Hepatocyte (in vitro differentiated cells): Measurements from ENCODE around the gene RPUSD2. TPM values are rescaled to one million over a fixed set of nuclear protein-coding genes. Genes with fewer than 3 reads are reported as not detected.

Source experiments
- DNase-seq: peaks from one replicate; pipeline ENCODE4 v3.0.0-alpha.2; 2016; ENCODE audit warnings: low spot score
- H2AFZ ChIP-seq: fragments of 200-600 bp; sonication (generic); 2 replicates; pipeline ENCODE4 v1.6.0; 2016; ENCODE audit warnings: antibody characterized with exemption, mild to moderate bottlenecking
- H3K27ac ChIP-seq: fragments of 200-600 bp; sonication (generic); 2 replicates; pipeline ENCODE4 v1.5.1; 2016; ENCODE audit warnings: mild to moderate bottlenecking
- H3K27me3 ChIP-seq: fragments of 200-600 bp; sonication (generic); 2 replicates; pipeline ENCODE4 v1.6.1; 2016
- H3K36me3 ChIP-seq: fragments of 200-600 bp; sonication (generic); replicated peaks from 2 replicates; pipeline ENCODE4 v1.5.1; 2016; ENCODE audit warnings: low read depth; ENCODE audit not compliant: insufficient read depth
- H3K4me1 ChIP-seq: fragments of 200-600 bp; sonication (generic); 2 replicates; pipeline ENCODE4 v1.5.1; 2016; ENCODE audit warnings: mild to moderate bottlenecking, moderate library complexity; ENCODE audit not compliant: insufficient read depth
- H3K4me2 ChIP-seq: fragments of 200-600 bp; sonication (generic); 2 replicates; pipeline ENCODE4 v1.6.0; 2016
- H3K4me3 ChIP-seq: fragments of 200-600 bp; sonication (generic); 2 replicates; pipeline ENCODE4 v1.5.1; 2016; ENCODE audit warnings: mild to moderate bottlenecking
- H3K79me2 ChIP-seq: fragments of 200-600 bp; sonication (generic); 2 replicates; pipeline ENCODE4 v1.6.0; 2017; ENCODE audit warnings: mild to moderate bottlenecking
- H3K9me2 ChIP-seq: fragments of 200-600 bp; sonication (generic); replicated peaks from 2 replicates; pipeline ENCODE4 v1.6.0; 2017; ENCODE audit warnings: mild to moderate bottlenecking; ENCODE audit not compliant: insufficient read depth
- H3K9me3 ChIP-seq: fragments of 200-600 bp; sonication (generic); 2 replicates; pipeline ENCODE4 v1.5.1; 2016; ENCODE audit warnings: low read depth, mild to moderate bottlenecking
- H4K20me1 ChIP-seq: fragments of 200-600 bp; sonication (generic); 2 replicates; pipeline ENCODE4 v1.6.0; 2016; ENCODE audit warnings: mild to moderate bottlenecking; ENCODE audit not compliant: insufficient read depth, poor library complexity, severe bottlenecking
- CTCF ChIP-seq: fragments of 200-600 bp; sonication (generic); IDR thresholded peaks from 2 replicates; pipeline ENCODE4 v1.5.1; 2016; ENCODE audit warnings: antibody characterized with exemption, mild to moderate bottlenecking; ENCODE audit not compliant: poor library complexity
- EZH2 ChIP-seq: fragments of 200-600 bp; sonication (generic); IDR thresholded peaks from 2 replicates; pipeline ENCODE4 v1.6.1; 2016; ENCODE audit warnings: antibody characterized with exemption, mild to moderate bottlenecking, borderline replicate concordance
- EZH2phosphoT487 ChIP-seq: fragments of 200-600 bp; sonication (generic); IDR thresholded peaks from one replicate; pipeline ENCODE4 v1.6.1; 2018; ENCODE audit warnings: antibody characterized with exemption, mild to moderate bottlenecking, low read depth, moderate library complexity; ENCODE audit not compliant: unreplicated experiment, severe bottlenecking
- WGBS: methylation state at CpG from one replicate; pipeline ENCODE4 v1.1.6; 2016; ENCODE audit warnings: low lambda C conversion rate; ENCODE audit errors: missing lambda C conversion rate; 5-methylcytosine and 5-hydroxymethylcytosine counted together
- polyA plus RNA-seq: library from polyadenylated mRNA; unstranded; fragments of >200 nt; fragmentation: Nextera tagmentation; extraction: Ambion mirVana; gene quantifications from 2 replicates; pipeline ENCODE4 v1.2.1, GENCODE V29; 2016
- total RNA-seq: library from RNA; depleted of rRNA; stranded (reverse); fragments of >200 nt; gene quantifications from 2 replicates; pipeline ENCODE4 v1.2.3, GENCODE V29; 2014

Gene RPUSD2
- total and polyA plus RNA-seq, 2 experiments from 2014 or later: 8.6 to 11.5 TPM

GRCh38 chr15:40600956-40601355, 31.9 kb downstream of the RPUSD2 start:
- no peak for DNase-seq
- no peaks in the 10 kb centered on the region for H4K20me1 ChIP-seq
- no peak overlapping the region for H2AFZ ChIP-seq
- no peak for TF ChIP-seq EZH2
- TF ChIP-seq CTCF: no peak
- no peaks in the 10 kb centered on the region for H3K36me3 ChIP-seq
- H3K9me2 ChIP-seq: no peaks in the 10 kb centered on the region
- no peaks in the 10 kb centered on the region for H3K9me3 ChIP-seq
- no peak overlapping the region for H3K4me2 ChIP-seq
- peaks cover 32% of the 10 kb centered on the region for H3K79me2 ChIP-seq
- H3K4me1 ChIP-seq: no peaks in the 10 kb centered on the region
- no peak overlapping the region for H3K4me3 ChIP-seq
- H3K27ac ChIP-seq: no peak overlapping the region
- H3K27me3 ChIP-seq: no peaks in the 10 kb centered on the region
- 97% methylated on average over 12 of the region's 12 CpGs for WGBS

GRCh38 chr15:40603935-40604334, 34.8 kb downstream of the RPUSD2 start:
- H3K4me3 ChIP-seq: no peak overlapping the region
- peaks cover 6% of the 10 kb centered on the region for H3K79me2 ChIP-seq

GRCh38 chr15:40613080-40613479, 44.0 kb downstream of the RPUSD2 start:
- Histone ChIP-seq H3K9me2 (no peaks in the 10 kb centered on the region), H3K79me2 (no peaks in the 10 kb centered on the region), H3K4me1 (no peaks in the 10 kb centered on the region), H3K36me3 (no peaks in the 10 kb centered on the region), H3K4me2 (no peak overlapping the region), H2AFZ (no peak overlapping the region), H3K27me3 (no peaks in the 10 kb centered on the region), H3K9me3 (no peaks in the 10 kb centered on the region), H3K27ac (no peak overlapping the region), H3K4me3 (no peak overlapping the region), H4K20me1 (no peaks in the 10 kb centered on the region)
- no peak for DNase-seq
- WGBS: 86% methylated on average over 5 of the region's 5 CpGs
- no peak for TF ChIP-seq EZH2phosphoT487
- TF ChIP-seq EZH2: no peak
- no peak for TF ChIP-seq CTCF

More at GRCh38 chr15:40603935-40604334, 34.8 kb downstream of the RPUSD2 start:
- Histone ChIP-seq H2AFZ (no peak overlapping the region), H3K36me3 (no peaks in the 10 kb centered on the region), H3K4me1 (no peaks in the 10 kb centered on the region), H3K9me2 (no peaks in the 10 kb centered on the region), H3K27me3 (no peaks in the 10 kb centered on the region), H3K4me2 (no peak overlapping the region), H3K27ac (no peak overlapping the region), H3K9me3 (no peaks in the 10 kb centered on the region), H4K20me1 (no peaks in the 10 kb centered on the region)
- no peak for DNase-seq
- TF ChIP-seq EZH2 (no peak), CTCF (no peak), EZH2phosphoT487 (no peak)

- no peaks in the 10 kb centered on the region for H3K27me3 ChIP-seq
- no peak overlapping the region for H3K4me2 ChIP-seq
- no peak for DNase-seq
- 100% methylated on average over 2 of the region's 2 CpGs for WGBS
- H4K20me1 ChIP-seq: no peaks in the 10 kb centered on the region
- no peaks in the 10 kb centered on the region for H3K79me2 ChIP-seq
- no peaks in the 10 kb centered on the region for H3K9me3 ChIP-seq
- H3K4me1 ChIP-seq: no peaks in the 10 kb centered on the region
- H3K4me3 ChIP-seq: no peak overlapping the region
- no peaks in the 10 kb centered on the region for H3K36me3 ChIP-seq
- H2AFZ ChIP-seq: no peak overlapping the region
- TF ChIP-seq EZH2phosphoT487 (no peak), CTCF (no peak), EZH2 (no peak)
- no peaks in the 10 kb centered on the region for H3K9me2 ChIP-seq
- no peak overlapping the region for H3K27ac ChIP-seq
Observed at GRCh38 chr15:40618023-40618422, 48.9 kb downstream of the RPUSD2 start.
